Osteocyte (in vitro differentiated cells): ENCODE results near the gene MAPK4. TPM values are rescaled to one million over a fixed set of nuclear protein-coding genes. Genes with fewer than 3 reads are reported as not detected.

Source experiments
- DNase-seq: peaks from one replicate; pipeline ENCODE4 v3.0.0; 2021; ENCODE audit warnings: mixed read lengths; ENCODE audit not compliant: unreplicated experiment; ENCODE audit errors: extremely low spot score
- H3K27ac Mint-ChIP-seq: one replicate; pipeline ENCODE4 v1.8.0; 2021; ENCODE audit warnings: mild to moderate bottlenecking, mixed read lengths; ENCODE audit not compliant: unreplicated experiment
- H3K27me3 Mint-ChIP-seq: one replicate; pipeline ENCODE4 v1.8.0; 2021; ENCODE audit warnings: mixed read lengths; ENCODE audit not compliant: unreplicated experiment
- H3K36me3 Mint-ChIP-seq: one replicate; pipeline ENCODE4 v1.8.0; 2021; ENCODE audit warnings: mixed read lengths; ENCODE audit not compliant: unreplicated experiment
- H3K4me1 Mint-ChIP-seq: one replicate; pipeline ENCODE4 v1.8.0; 2021; ENCODE audit warnings: mixed read lengths; ENCODE audit not compliant: unreplicated experiment
- H3K4me3 Mint-ChIP-seq: one replicate; pipeline ENCODE4 v1.8.0; 2021; ENCODE audit warnings: mild to moderate bottlenecking, moderate library complexity, mixed read lengths; ENCODE audit not compliant: unreplicated experiment
- H3K9me3 Mint-ChIP-seq: one replicate; pipeline ENCODE4 v1.8.0; 2021; ENCODE audit warnings: mixed read lengths; ENCODE audit not compliant: unreplicated experiment
- CTCF ChIP-seq: fragments of 200-600 bp; sonication (generic); IDR thresholded peaks from 2 replicates; pipeline ENCODE4 v1.5.0; 2021; ENCODE audit warnings: antibody characterized with exemption, mild to moderate bottlenecking, moderate library complexity
- total RNA-seq: library from RNA; stranded (reverse); gene quantifications from 2 replicates; pipeline ENCODE4 v1.2.1, GENCODE V29; 2021

Gene MAPK4
- total RNA-seq, 1 donor from 2014 or later, result not detected

- Mint-ChIP-seq H3K4me3 (no peak overlapping the region), H3K9me3 (no peaks in the 10 kb centered on the region), H3K27me3 (no peaks in the 10 kb centered on the region), H3K27ac (no peak overlapping the region), H3K36me3 (no peaks in the 10 kb centered on the region), H3K4me1 (no peaks in the 10 kb centered on the region)
- TF ChIP-seq CTCF, result no peak
- no peak for DNase-seq
These were observed 183.1 kb downstream of the MAPK4 start for GRCh38 chr18:50742952-50743351.

DNA sequence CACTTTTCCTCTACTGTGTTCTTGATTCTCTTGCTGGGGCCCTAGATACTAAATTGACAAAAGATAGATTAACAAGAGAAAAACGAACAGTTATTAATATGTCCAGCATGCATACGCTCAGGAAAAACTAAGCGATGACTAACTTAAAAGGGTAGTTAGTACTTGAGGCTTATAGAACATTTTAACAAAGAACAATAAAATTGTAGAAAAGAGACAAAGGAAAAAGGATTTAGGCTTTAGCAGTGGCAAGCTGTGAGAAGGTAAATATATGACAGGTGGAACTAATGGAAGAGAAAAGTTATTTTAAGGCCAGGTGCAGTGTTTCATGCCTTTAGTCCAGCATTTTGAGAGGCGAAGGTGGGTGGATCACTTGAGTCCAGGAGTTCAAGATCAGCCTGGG is 184.4 kb downstream of the MAPK4 start:
- H3K9me3 Mint-ChIP-seq, result no peaks in the 10 kb centered on the region
- no peaks in the 10 kb centered on the region for H3K4me1 Mint-ChIP-seq
- TF ChIP-seq CTCF, result no peak
- H3K27ac Mint-ChIP-seq, result no peak overlapping the region
- H3K4me3 Mint-ChIP-seq, result no peak overlapping the region
- no peaks in the 10 kb centered on the region for H3K36me3 Mint-ChIP-seq
- H3K27me3 Mint-ChIP-seq, result no peaks in the 10 kb centered on the region
- DNase-seq, result no peak

GRCh38 chr18:50745945-50746344 is 186.1 kb downstream of the MAPK4 start:
- no peak overlapping the region for H3K27ac Mint-ChIP-seq
- no peaks in the 10 kb centered on the region for H3K36me3 Mint-ChIP-seq
- no peaks in the 10 kb centered on the region for H3K4me1 Mint-ChIP-seq
- H3K9me3 Mint-ChIP-seq, result no peaks in the 10 kb centered on the region
- H3K27me3 Mint-ChIP-seq, result no peaks in the 10 kb centered on the region
- DNase-seq, result no peak
- H3K4me3 Mint-ChIP-seq, result no peak overlapping the region
- TF ChIP-seq CTCF, result no peak

- no peak overlapping the region for H3K27ac Mint-ChIP-seq
- TF ChIP-seq CTCF, result no peak
- H3K4me1 Mint-ChIP-seq, result no peaks in the 10 kb centered on the region
- H3K36me3 Mint-ChIP-seq, result no peaks in the 10 kb centered on the region
- no peak overlapping the region for H3K4me3 Mint-ChIP-seq
- H3K9me3 Mint-ChIP-seq, result no peaks in the 10 kb centered on the region
- peak; percentile 0 for DNase-seq
- H3K27me3 Mint-ChIP-seq, result no peaks in the 10 kb centered on the region
These were observed 188.0 kb downstream of the MAPK4 start for GRCh38 chr18:50747849-50748242.

- Mint-ChIP-seq H3K4me3 (no peak overlapping the region), H3K36me3 (no peaks in the 10 kb centered on the region), H3K9me3 (no peaks in the 10 kb centered on the region), H3K4me1 (no peaks in the 10 kb centered on the region), H3K27ac (no peak overlapping the region), H3K27me3 (no peaks in the 10 kb centered on the region)
- TF ChIP-seq CTCF, result no peak
- DNase-seq, result peak; percentile 53
These were observed 188.6 kb downstream of the MAPK4 start for GRCh38 chr18:50748243-50749229.
